NCI-H1048 (cell line): Measurements from ENCODE around the gene ART4.
A peak's percentile ranks its signal among the peaks of the same experiment; 100 is the strongest.

Experiments used
- DNase-seq: peaks from one replicate; lab custom pipeline; 2025; lab: John Stamatoyannopoulos, UW

ART4 gene

GRCh38 chr12:14843425-14843887 lies at the start of gene ART4:
ART4 (minus strand) TSS chr12:14843526; CDS start chr12:14843113, 413 bp downstream.
- DNase-seq, result no peak

- DNase-seq, result no peak
Measured at GRCh38 chr12:14892726-14893505, 49.6 kb upstream of the ART4 start.

- no peak for DNase-seq
Measured at GRCh38 chr12:14890701-14891100, 47.4 kb upstream of the ART4 start.

GRCh38 chr12:14886271-14886670 lies 42.9 kb upstream of the ART4 start:
- DNase-seq, result peak; percentile 33

GRCh38 chr12:14885718-14886221 lies 42.4 kb upstream of the ART4 start, which contains the start of gene MGP:
MGP (minus strand) TSS chr12:14885854; CDS start chr12:14885791, 63 bp downstream.
- DNase-seq, result no peak

GRCh38 chr12:14884458-14884878 lies 41.1 kb upstream of the ART4 start:
- no peak for DNase-seq

- no peak for DNase-seq
Measured at GRCh38 chr12:14883686-14884085, 40.4 kb upstream of the ART4 start.

- no peak for DNase-seq
Measured at GRCh38 chr12:14880890-14881453, 37.6 kb upstream of the ART4 start.

GRCh38 chr12:14879222-14879933 lies 36.1 kb upstream of the ART4 start:
- DNase-seq, result no peak

GRCh38 chr12:14878488-14878887 lies 35.2 kb upstream of the ART4 start:
- DNase-seq, result no peak

GRCh38 chr12:14876833-14877232 lies 33.5 kb upstream of the ART4 start:
- DNase-seq, result no peak

GRCh38 chr12:14874882-14875281 lies 31.6 kb upstream of the ART4 start:
- no peak for DNase-seq

- DNase-seq, result no peak
Measured at GRCh38 chr12:14873440-14874185, 30.3 kb upstream of the ART4 start.

GRCh38 chr12:14871886-14872285 lies 28.6 kb upstream of the ART4 start:
- no peak for DNase-seq

GRCh38 chr12:14871247-14871646 lies 27.9 kb upstream of the ART4 start:
- DNase-seq, result no peak

GRCh38 chr12:14868916-14869506 lies 25.7 kb upstream of the ART4 start:
- DNase-seq, result no peak

- no peak for DNase-seq
Measured at GRCh38 chr12:14860490-14860889, 17.2 kb upstream of the ART4 start.

GRCh38 chr12:14858513-14858912 lies 15.2 kb upstream of the ART4 start:
- no peak for DNase-seq

GRCh38 chr12:14854586-14855183 lies 11.4 kb upstream of the ART4 start:
- DNase-seq, result no peak

GRCh38 chr12:14853961-14854360 lies 10.6 kb upstream of the ART4 start:
- no peak for DNase-seq

GRCh38 chr12:14852880-14853279 lies 9.6 kb upstream of the ART4 start:
- DNase-seq, result no peak
